Posterior vena cava (tissue), 2 donors: ENCODE results near the gene PSKH1. TPM values are rescaled to one million over a fixed set of nuclear protein-coding genes. Genes with fewer than 3 reads are reported as not detected.

Experiments used
- DNase-seq: peaks from one replicate; pipeline ENCODE4 v3.0.0-alpha.2; 2020; ENCODE audit warnings: low spot score
- intact Hi-C, 2 donors: fragments of 100-400 bp; cut with DNase I; formaldehyde crosslinking; loops; one replicate each; pipeline versions ENCODE4 v1.14.1 to v1.14.2; 2022 to 2023
- total RNA-seq, 2 donors: library from RNA; stranded (reverse); fragmentation: NEBNext Ultra II Directional; extraction: Animal tissue kit (Norgen Biotek cat#: 25700); gene quantifications; one replicate each; pipeline ENCODE4 v1.2.1, GENCODE V29; 2021
- donor health status: DM: yes; HTN: yes; CAD: no.
- donor health status: DM: yes; HTN: yes; CAD: no.

Gene PSKH1
- total RNA-seq, 2 donors from 2014 or later = 25.7 to 27.0 TPM

DNA sequence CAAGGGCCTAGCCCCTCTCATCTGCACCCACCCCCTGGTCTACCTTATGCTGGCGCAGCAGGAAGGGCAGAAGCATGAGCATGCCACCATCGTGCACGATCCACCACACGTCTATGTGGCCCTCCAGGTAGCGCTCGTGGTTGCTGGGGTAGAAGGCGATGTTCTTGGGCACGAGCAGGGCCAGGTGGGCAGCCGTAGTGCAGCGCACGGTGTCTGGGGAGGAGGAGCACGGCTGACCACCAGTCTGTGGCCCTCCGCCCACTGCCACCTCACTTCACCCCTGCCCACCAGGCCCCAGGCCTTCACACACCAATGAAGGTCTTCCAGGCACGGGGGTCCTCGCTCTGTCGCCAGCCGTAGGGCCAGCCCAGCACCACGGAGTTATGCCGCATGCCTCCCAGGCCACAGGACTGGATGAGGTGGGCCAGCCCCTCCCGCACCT is 53.1 kb downstream of the PSKH1 start:
- intact Hi-C loops = no loop called here
- DNase-seq = no peak

DNA sequence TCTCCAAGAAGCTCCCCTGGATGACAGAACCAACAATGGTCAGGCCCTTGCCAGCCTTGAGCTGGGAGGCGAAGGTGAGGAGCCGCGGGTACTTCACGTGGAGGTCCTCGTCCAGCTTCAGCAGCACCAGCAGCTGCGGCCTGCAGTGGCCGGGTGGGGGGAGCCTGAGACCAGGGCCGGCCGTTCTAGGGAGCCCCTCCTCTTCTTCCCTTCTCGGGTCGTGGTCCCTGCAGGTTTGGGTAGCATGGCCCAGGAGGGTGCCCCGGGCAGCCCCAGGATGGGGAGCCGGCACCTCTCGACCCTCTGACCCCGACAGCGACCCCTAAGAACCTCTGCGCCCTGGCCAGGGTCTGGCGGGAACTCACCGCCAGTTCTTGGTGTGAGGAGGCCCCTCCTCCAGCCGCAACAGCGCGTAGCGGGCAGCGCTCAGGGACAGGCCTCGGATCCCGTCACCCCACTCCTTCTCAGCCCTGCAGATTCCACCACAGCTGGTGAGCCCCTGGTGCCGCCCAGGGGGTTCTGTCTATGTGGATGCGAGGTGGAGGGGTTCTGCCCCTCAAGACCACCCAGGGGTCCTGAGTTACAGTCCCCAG is 54.0 kb downstream of the PSKH1 start:
- DNase-seq = no peak
- intact Hi-C loops = no loop called here

GRCh38 chr16:67948015-67948414 is 55.0 kb downstream of the PSKH1 start:
- no peak for DNase-seq
- intact Hi-C loops = no loop called here

DNA sequence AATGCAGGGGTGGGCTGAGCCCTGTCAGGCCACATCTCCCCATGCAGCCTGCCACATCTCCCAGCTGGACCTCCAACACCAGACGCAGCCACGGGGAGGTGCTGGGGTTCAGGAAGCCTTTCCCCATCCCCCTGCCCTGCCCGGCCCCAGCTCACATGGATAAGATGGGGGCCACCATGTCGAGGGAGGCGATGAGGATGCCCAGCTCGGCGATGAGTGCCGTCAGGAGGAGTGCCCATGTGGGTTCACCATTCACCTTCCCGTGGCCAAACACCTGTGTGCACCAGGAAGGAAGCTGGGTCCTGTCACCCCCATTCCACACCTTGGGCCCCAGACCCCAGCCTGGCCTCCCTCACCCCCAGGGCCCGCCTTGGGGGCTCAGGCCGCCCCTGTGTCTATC is 56.6 kb downstream of the PSKH1 start:
- intact Hi-C loops = no loop called here
- DNase-seq = no peak

- intact Hi-C loops = no loop called here
- DNase-seq = no peak
Observed at GRCh38 chr16:67950335-67950843, 57.3 kb downstream of the PSKH1 start.

GRCh38 chr16:67951485-67951884 is 58.4 kb downstream of the PSKH1 start:
- DNase-seq = no peak
- intact Hi-C loops = no loop called here

- DNase-seq = no peak
- intact Hi-C loops = no loop called here
Observed at GRCh38 chr16:67953641-67954375, 60.8 kb downstream of the PSKH1 start.

GRCh38 chr16:67954421-67955196 is 61.6 kb downstream of the PSKH1 start:
- intact Hi-C loops = no loop called here
- DNase-seq = no peak

- DNase-seq = no peak
- intact Hi-C loops = no loop called here
Observed at GRCh38 chr16:67957622-67958021, 64.6 kb downstream of the PSKH1 start.

DNA sequence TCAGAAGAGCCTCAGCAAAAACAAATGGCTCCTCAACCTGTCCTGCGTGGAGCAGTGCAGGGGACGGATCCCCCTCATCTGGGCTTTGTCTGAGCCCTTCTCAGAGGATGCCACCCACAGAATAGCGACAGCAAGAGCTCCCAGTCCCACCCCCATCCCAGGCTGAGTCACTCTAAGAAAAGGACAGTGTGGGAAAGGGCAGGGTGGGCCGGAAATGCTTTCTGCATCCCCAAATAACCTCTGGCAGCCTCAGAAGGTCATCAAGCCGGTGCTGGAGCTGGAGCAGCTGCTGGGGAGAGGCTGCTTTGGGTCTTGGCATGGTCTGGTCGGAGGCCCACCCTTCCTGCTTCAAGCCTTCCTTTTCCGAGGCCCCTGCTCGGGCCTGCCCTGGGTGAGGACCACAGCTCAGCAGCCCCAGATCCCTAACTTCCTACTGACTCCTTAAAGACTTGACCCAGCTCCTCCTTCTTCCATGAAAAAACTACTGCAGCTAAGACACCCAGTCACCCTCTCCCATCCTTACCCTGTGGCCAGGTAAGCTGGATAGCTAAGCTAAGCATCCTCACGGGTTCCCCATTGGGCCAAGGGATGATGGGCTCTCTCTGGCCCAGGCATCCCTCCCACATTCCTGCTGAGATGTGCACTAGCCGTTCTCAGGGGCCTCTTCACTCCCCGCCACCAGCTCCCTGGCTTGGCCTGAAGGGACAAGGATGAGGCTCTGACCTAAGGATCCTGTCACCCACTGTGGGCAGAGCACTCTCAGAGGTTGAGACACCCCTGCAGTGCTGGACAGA is 66.7 kb downstream of the PSKH1 start:
- DNase-seq = peak; percentile 94
- intact Hi-C loops = no loop called here

- intact Hi-C loops = no loop called here
- no peak for DNase-seq
Observed at GRCh38 chr16:67961551-67961957, 68.5 kb downstream of the PSKH1 start.

- intact Hi-C loops = no loop called here
- DNase-seq = no peak
Observed at GRCh38 chr16:67962135-67962534, 69.1 kb downstream of the PSKH1 start.

GRCh38 chr16:67963292-67963661 is 70.2 kb downstream of the PSKH1 start:
- DNase-seq = no peak
- intact Hi-C loops = no loop called here

DNA sequence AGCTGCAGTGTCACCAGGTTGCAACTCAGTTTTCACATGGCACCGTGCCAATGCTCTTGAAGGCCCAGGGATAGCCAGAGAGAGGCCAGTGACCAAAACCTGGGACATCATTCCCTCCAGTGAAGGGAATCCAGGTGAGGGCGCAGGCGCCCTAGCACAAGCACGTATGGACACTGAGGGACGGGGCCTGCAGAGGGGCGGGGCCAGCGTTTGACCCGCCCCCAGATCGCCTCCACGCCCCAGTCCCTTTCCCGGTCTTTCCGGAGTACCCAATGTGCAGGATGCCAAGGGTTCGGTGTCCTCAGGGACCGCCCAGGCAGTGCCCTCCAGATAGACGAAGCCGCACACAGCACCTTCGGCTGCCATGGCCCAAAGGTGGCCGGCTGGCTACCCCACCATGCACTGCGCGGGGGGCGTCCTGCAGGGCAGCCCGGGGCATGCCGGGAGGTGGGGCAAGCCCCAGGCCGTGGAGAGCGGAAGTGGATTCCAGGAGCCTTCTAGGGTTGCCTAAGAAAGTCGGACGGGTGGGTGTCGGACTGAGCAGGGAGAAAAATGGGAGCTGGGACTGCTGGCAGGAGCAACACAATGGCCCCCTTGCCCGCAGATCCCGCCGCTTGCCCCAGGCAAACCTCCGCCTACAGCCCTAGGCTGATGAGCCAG is 70.7 kb downstream of the PSKH1 start:
- intact Hi-C loops = no loop called here

DNA sequence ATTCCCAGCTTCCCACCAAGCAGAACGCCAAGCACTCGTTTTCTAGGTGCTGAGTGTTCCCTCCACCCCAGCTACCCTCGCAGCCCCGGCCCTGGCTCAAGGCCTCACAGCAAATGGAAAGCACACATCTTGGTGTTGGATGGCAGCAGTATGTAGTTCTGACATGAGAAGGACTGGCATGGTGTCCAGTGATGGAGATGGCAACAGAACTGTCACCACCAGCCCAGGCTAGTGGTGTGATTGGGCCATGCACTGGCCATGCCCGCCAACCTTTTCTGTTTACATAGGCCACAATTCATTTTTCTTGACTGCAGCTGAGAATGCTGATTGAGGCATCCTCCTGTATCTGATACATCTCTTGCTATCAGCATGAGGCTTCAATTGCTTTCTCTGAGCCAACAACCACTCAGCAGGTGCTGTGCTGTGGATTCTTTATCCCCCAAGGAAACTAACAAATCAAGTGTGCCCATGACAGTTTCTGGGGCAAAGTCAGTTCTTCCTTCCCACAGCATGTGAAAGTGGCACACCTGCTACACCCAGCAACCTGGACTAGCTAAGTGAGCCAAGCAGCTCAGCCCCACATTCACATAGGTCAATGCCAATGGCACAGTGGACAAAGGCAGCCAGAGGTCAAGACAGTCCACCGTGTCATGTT is 71.5 kb downstream of the PSKH1 start:
- intact Hi-C loops = no loop called here
- DNase-seq = no peak

More for the DNA sequence above, 70.7 kb downstream of the PSKH1 start:
- DNase-seq = no peak

- intact Hi-C loops = no loop called here
Observed at GRCh38 chr16:67965668-67966548, 72.9 kb downstream of the PSKH1 start.

GRCh38 chr16:67966549-67967182 is 73.6 kb downstream of the PSKH1 start:
- intact Hi-C loops = no loop called here
- DNase-seq = no peak

More at GRCh38 chr16:67965668-67966548, 72.9 kb downstream of the PSKH1 start:
- no peak for DNase-seq
